Endothelial cell of umbilical vein (primary cell): ENCODE results near the gene NXT2. TPM values are rescaled to one million over a fixed set of nuclear protein-coding genes. Genes with fewer than 3 reads are reported as not detected.

ENCODE experiments used
- BruUV-seq: library from RNA; stranded (reverse); fragments of 400-500 nt; replicated peaks from 2 replicates; lab custom pipeline; 2021; lab: Mats Ljungman, UMichigan
- CTCF ChIA-PET: fragments of 300-600, 350-600 bp; sonication (Branson Sonifier 250); formaldehyde crosslinking; loops from one replicate; lab custom pipeline; 2021; ENCODE audit warnings: antibody characterized with exemption, inconsistent platforms; lab: Charles Lee
- POLR2A ChIA-PET: fragments of 300-600, 350-600 bp; sonication (Branson Sonifier 250); formaldehyde crosslinking; loops from one replicate; lab custom pipeline; 2021; ENCODE audit warnings: antibody characterized with exemption, inconsistent platforms; lab: Charles Lee
- DNase-seq: peaks from one replicate; pipeline ENCODE4 v3.0.0-alpha.2; 2011; ENCODE audit warnings: low read depth, low spot score
- FAIRE-seq: peaks from 2 replicates; lab custom pipeline; 2011; peaks lifted over from hg19 to GRCh38; lab: Jason Lieb, UNC
- H2AFZ ChIP-seq: 2 replicates; pipeline ENCODE4 v1.6.0; 2012; ENCODE audit warnings: low read depth, low read length, control low read depth, inconsistent platforms
- H3K27ac ChIP-seq: 2 replicates; pipeline ENCODE4 v1.5.1; 2011; ENCODE audit warnings: low read depth, mild to moderate bottlenecking, control low read depth, low read length, moderate library complexity; ENCODE audit not compliant: insufficient read depth
- H3K27me3 ChIP-seq, 2 experiments: 2 replicates each; pipeline versions ENCODE4 v1.6.0 to v1.6.1; 2011; ENCODE audit warnings: low read length in 2 of 2, mixed read lengths in 1 of 2; ENCODE audit not compliant: control insufficient read depth in 2 of 2, insufficient read depth in 2 of 2
- H3K36me3 ChIP-seq, 2 experiments: 2 replicates in 1 of 2; 3 replicates in 1 of 2; pipeline ENCODE4 v1.5.1; 2011; ENCODE audit warnings: low read length in 2 of 2, mild to moderate bottlenecking in 1 of 2, moderate library complexity in 1 of 2; ENCODE audit not compliant: control insufficient read depth in 2 of 2, insufficient read depth in 2 of 2; ENCODE audit errors: extremely low read depth in 1 of 2
- H3K4me1 ChIP-seq: 3 replicates; pipeline ENCODE4 v1.5.1; 2011; ENCODE audit warnings: mild to moderate bottlenecking, low read length; ENCODE audit not compliant: control insufficient read depth, insufficient read depth; ENCODE audit errors: extremely low read depth
- H3K4me2 ChIP-seq: 2 replicates; pipeline ENCODE4 v1.6.1; 2011; ENCODE audit warnings: low read length, control low read depth, mixed read lengths; ENCODE audit not compliant: insufficient read depth
- H3K4me3 ChIP-seq, 3 experiments: fragments of 200-600 bp in 1 of 3; sonication (generic), shearing (Covaris generic) in 1 of 3; replicated peaks in 1 of 3; 2 replicates each; pipeline ENCODE4 v1.5.1; 2011 to 2016; ENCODE audit warnings: control low read depth in 3 of 3, low read length in 3 of 3, mild to moderate bottlenecking in 2 of 3, inconsistent platforms in 1 of 3, low read depth in 1 of 3, moderate library complexity in 1 of 3; ENCODE audit not compliant: insufficient read depth in 1 of 3
- H3K79me2 ChIP-seq: 2 replicates; pipeline ENCODE4 v1.6.0; 2012; ENCODE audit warnings: low read length, inconsistent platforms; ENCODE audit not compliant: control insufficient read depth, insufficient read depth
- H3K9ac ChIP-seq: replicated peaks from 2 replicates; pipeline ENCODE3; 2011; ENCODE audit warnings: low read length, control low read depth; ENCODE audit not compliant: insufficient read depth; ENCODE audit errors: extremely low read depth
- H3K9me1 ChIP-seq: replicated peaks from 3 replicates; pipeline ENCODE4 v1.6.0; 2011; ENCODE audit warnings: mild to moderate bottlenecking, low read length; ENCODE audit not compliant: control insufficient read depth, insufficient read depth; ENCODE audit errors: extremely low read depth
- H3K9me3 ChIP-seq: replicated peaks from 2 replicates; pipeline ENCODE4 v1.5.1; 2012; ENCODE audit warnings: low read length, inconsistent platforms; ENCODE audit not compliant: control insufficient read depth, insufficient read depth
- H4K20me1 ChIP-seq: replicated peaks from 2 replicates; pipeline ENCODE3; 2011; ENCODE audit warnings: mild to moderate bottlenecking, low read length; ENCODE audit not compliant: control insufficient read depth, insufficient read depth; ENCODE audit errors: extremely low read depth
- CTCF ChIP-seq, 2 donors: IDR thresholded peaks; 1 replicate in 1 of 2; 2 replicates in 1 of 2; pipeline ENCODE4 v1.5.1; 2011; ENCODE audit warnings: low read length in 2 of 2, mild to moderate bottlenecking in 2 of 2, moderate library complexity in 2 of 2, control low read depth in 1 of 2, inconsistent platforms in 1 of 2, low read depth in 1 of 2; ENCODE audit not compliant: insufficient read depth in 1 of 2; ENCODE audit errors: extremely low read depth in 1 of 2
- EZH2 ChIP-seq: IDR thresholded peaks from 2 replicates; pipeline ENCODE4 v1.6.1; 2012; ENCODE audit warnings: borderline replicate concordance, low read depth, mild to moderate bottlenecking, moderate library complexity, low read length, inconsistent platforms; ENCODE audit not compliant: severe bottlenecking
- FOS ChIP-seq: IDR thresholded peaks from 2 replicates; pipeline ENCODE4 v1.6.1; 2011; ENCODE audit warnings: mild to moderate bottlenecking, low read length, moderate library complexity, borderline replicate concordance; ENCODE audit not compliant: insufficient read depth
- GATA2 ChIP-seq: IDR thresholded peaks from 2 replicates; pipeline ENCODE4 v1.7.0; 2011; ENCODE audit warnings: low read depth, mild to moderate bottlenecking, moderate library complexity, mixed read lengths, low read length; ENCODE audit not compliant: insufficient read length, insufficient read depth
- JUN ChIP-seq: IDR thresholded peaks from 2 replicates; pipeline ENCODE4 v1.6.1; 2011; ENCODE audit warnings: borderline replicate concordance, low read depth; ENCODE audit not compliant: insufficient read length, insufficient read depth
- MAX ChIP-seq: IDR thresholded peaks from 2 replicates; pipeline ENCODE4 v1.6.1; 2011; ENCODE audit not compliant: insufficient read depth, insufficient read length
- MYC ChIP-seq: IDR thresholded peaks from one replicate; pipeline ENCODE4 v1.6.1; 2011; ENCODE audit warnings: mild to moderate bottlenecking, low read depth, low read length
- POLR2A ChIP-seq: IDR thresholded peaks from 2 replicates; pipeline ENCODE4 v1.6.1; 2012; ENCODE audit warnings: low read depth, mild to moderate bottlenecking, control low read depth, low read length
- POLR2AphosphoS5 ChIP-seq: IDR thresholded peaks from 2 replicates; pipeline ENCODE4 v1.6.1; 2012; ENCODE audit warnings: low read depth, mild to moderate bottlenecking, control low read depth, low read length, moderate library complexity; ENCODE audit not compliant: insufficient read depth
- dilution Hi-C: fragments of 300-500 bp; cut with MboI; formaldehyde crosslinking; loops from one replicate; pipeline ENCODE4 v1.15.0; 2019; ENCODE audit warnings: low sequenced_read_pairs; ENCODE audit not compliant: extremely low pct_ligation_motif_present
- intact Hi-C: fragments of 100-400 bp; cut with micrococcal nuclease; formaldehyde crosslinking; loops from one replicate; pipeline ENCODE4 v1.10.0; 2022
- polyA plus RNA-seq, 4 experiments: library from polyadenylated mRNA; depleted of rRNA in 3 of 4; stranded (reverse) in 3 of 4; unstranded in 1 of 4; fragments of >200 nt; gene quantifications; 2 replicates each; pipeline versions ENCODE4 v1.2.1 to v1.2.3, GENCODE V29; 2011 to 2012; ENCODE audit warnings: missing spikeins in 1 of 4
- total RNA-seq: library from RNA; stranded (reverse); gene quantifications from 2 replicates; pipeline ENCODE4 v1.2.3, GENCODE V29; 2021

Gene NXT2
- total and polyA plus RNA-seq, 2 donors (not counting 3 experiments of a cell fraction or from before 2014, with no cell fraction given), result 2.2 to 3.8 TPM

- no peak overlapping the region for H3K4me3 ChIP-seq
- H3K9me1 ChIP-seq, result no peaks in the 10 kb centered on the region
- H3K36me3 ChIP-seq, result no peaks in the 10 kb centered on the region
- no peaks in the 10 kb centered on the region for H3K9me3 ChIP-seq
- CTCF ChIA-PET, result no interaction called here
- DNase-seq, result no peak
- FAIRE-seq, result no peak
- no peaks in the 10 kb centered on the region for H3K27me3 ChIP-seq
- H3K27ac ChIP-seq, result no peak overlapping the region
- no peaks in the 10 kb centered on the region for H4K20me1 ChIP-seq
- POLR2A ChIA-PET, result no interaction called here
- H3K9ac ChIP-seq, result no peak overlapping the region
- no TSS peak for BruUV-seq
- H2AFZ ChIP-seq, result no peak overlapping the region
- no peaks in the 10 kb centered on the region for H3K79me2 ChIP-seq
- H3K4me2 ChIP-seq, result no peak overlapping the region
- intact Hi-C loops, result no loop called here
- H3K4me1 ChIP-seq, result peaks cover 7% of the 10 kb centered on the region
- dilution Hi-C loops, result no loop called here
- TF ChIP-seq MAX (no peak), POLR2AphosphoS5 (no peak), EZH2 (no peak), GATA2 (no peak), POLR2A (no peak), JUN (no peak), FOS (no peak), CTCF (IDR thresholded peaks at IDR 0.05; ENCODE audit: extremely low read depth in 1 of 2, insufficient read depth in 1 of 2, low read depth in 1 of 2, low read length in 2 of 2) (no peak), MYC (no peak)
Measured at GRCh38 chrX:109577055-109577454, 40.4 kb downstream of the NXT2 start.
